ENCODE measurements around the gene VPS39.

Gene VPS39

GRCh38 chr15:42143866-42144625 lies 64.1 kb downstream of the VPS39 start:
- DNase-seq, result no peak

GRCh38 chr15:42143356-42143755 lies 64.7 kb downstream of the VPS39 start:
- no peak for DNase-seq

- no peak for DNase-seq
Observed at GRCh38 chr15:42141795-42142667, 66.1 kb downstream of the VPS39 start.

- DNase-seq, result no peak
Observed at GRCh38 chr15:42141246-42141645, 66.9 kb downstream of the VPS39 start.

GRCh38 chr15:42140383-42141070 lies 67.6 kb downstream of the VPS39 start:
- DNase-seq, result no peak

GRCh38 chr15:42139596-42139995 lies 68.5 kb downstream of the VPS39 start:
- DNase-seq, result no peak

- DNase-seq, result no peak
Observed at GRCh38 chr15:42138968-42139386, 69.1 kb downstream of the VPS39 start.

- no peak for DNase-seq
Observed at GRCh38 chr15:42138411-42138810, 69.7 kb downstream of the VPS39 start.

- peak; percentile 47 to 54 for DNase-seq
Observed at GRCh38 chr15:42137461-42138261, 70.4 kb downstream of the VPS39 start.

GRCh38 chr15:42136513-42136912 lies 71.6 kb downstream of the VPS39 start:
- no peak for DNase-seq

GRCh38 chr15:42135351-42135750 lies 72.8 kb downstream of the VPS39 start:
- no peak for DNase-seq

GRCh38 chr15:42134617-42135245 lies 73.4 kb downstream of the VPS39 start:
- DNase-seq, result no peak

- DNase-seq, result peak; percentile 45 to 51
Observed at GRCh38 chr15:42133886-42134502, 74.1 kb downstream of the VPS39 start.

GRCh38 chr15:42133356-42133755 lies 74.7 kb downstream of the VPS39 start:
- DNase-seq, result no peak

GRCh38 chr15:42131826-42132806 lies 76.0 kb downstream of the VPS39 start:
- peak; percentile 79 to 80 for DNase-seq

- DNase-seq, result no peak
Observed at GRCh38 chr15:42131006-42131405, 77.1 kb downstream of the VPS39 start.

GRCh38 chr15:42130246-42130986 lies 77.7 kb downstream of the VPS39 start:
- no peak for DNase-seq

GRCh38 chr15:42129364-42129763 lies 78.7 kb downstream of the VPS39 start:
- no peak for DNase-seq

GRCh38 chr15:42128476-42128875 lies 79.6 kb downstream of the VPS39 start:
- DNase-seq, result no peak

- DNase-seq, result no peak
Observed at GRCh38 chr15:42123546-42123945, 84.6 kb downstream of the VPS39 start.

All from NCI-H2081 (cell line).